AG09309 (cell line): ENCODE data around the gene MYLK.
"Not testable (repeated sequence)": the region's sequence is repeated elsewhere in the genome, so short reads cannot be mapped to it uniquely, and the experiment has no call there.

ENCODE experiments used
- DNase-seq: peaks from one replicate; pipeline ENCODE4 v3.0.0-alpha.2; 2010; ENCODE audit warnings: low read depth
- H3K4me3 ChIP-seq: 2 replicates; pipeline ENCODE4 v1.5.1; 2011; ENCODE audit warnings: mild to moderate bottlenecking, low read depth, low read length, moderate library complexity; ENCODE audit not compliant: control insufficient read depth
- CTCF ChIP-seq: IDR thresholded peaks from 2 replicates; pipeline ENCODE4 v1.5.1; 2011; ENCODE audit warnings: mild to moderate bottlenecking, low read depth, low read length, inconsistent platforms; ENCODE audit not compliant: insufficient read depth, control insufficient read depth; ENCODE audit errors: missing control alignments

MYLK gene

DNA sequence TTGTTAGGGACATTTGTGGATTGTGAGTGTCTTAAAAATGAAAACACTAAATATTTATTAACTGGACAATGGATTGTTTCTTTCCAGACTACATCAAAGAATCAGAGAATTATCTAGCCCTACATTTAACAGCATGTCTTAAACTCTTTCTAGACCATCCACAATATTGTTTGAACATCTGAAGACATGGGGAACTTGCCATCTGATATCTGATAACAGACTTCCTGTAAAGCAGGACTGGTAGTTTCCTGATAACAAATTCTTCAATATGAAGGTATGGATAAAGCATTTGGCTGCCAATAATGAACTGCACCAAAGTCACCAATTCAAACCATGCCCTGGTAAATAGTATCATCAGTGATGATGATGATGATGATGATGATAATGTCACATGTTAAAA, 273.1 kb downstream of the MYLK start:
- H3K4me3 ChIP-seq, result no peak overlapping the region
- TF ChIP-seq CTCF, result no peak
- no peak for DNase-seq

GRCh38 chr3:123610331-123610730, 273.8 kb downstream of the MYLK start:
- DNase-seq, result no peak
- TF ChIP-seq CTCF, result no peak
- H3K4me3 ChIP-seq, result no peak overlapping the region

- no peak for DNase-seq
- H3K4me3 ChIP-seq, result no peak overlapping the region
- no peak for TF ChIP-seq CTCF
Observed at GRCh38 chr3:123609063-123609462, 275.1 kb downstream of the MYLK start.

DNA sequence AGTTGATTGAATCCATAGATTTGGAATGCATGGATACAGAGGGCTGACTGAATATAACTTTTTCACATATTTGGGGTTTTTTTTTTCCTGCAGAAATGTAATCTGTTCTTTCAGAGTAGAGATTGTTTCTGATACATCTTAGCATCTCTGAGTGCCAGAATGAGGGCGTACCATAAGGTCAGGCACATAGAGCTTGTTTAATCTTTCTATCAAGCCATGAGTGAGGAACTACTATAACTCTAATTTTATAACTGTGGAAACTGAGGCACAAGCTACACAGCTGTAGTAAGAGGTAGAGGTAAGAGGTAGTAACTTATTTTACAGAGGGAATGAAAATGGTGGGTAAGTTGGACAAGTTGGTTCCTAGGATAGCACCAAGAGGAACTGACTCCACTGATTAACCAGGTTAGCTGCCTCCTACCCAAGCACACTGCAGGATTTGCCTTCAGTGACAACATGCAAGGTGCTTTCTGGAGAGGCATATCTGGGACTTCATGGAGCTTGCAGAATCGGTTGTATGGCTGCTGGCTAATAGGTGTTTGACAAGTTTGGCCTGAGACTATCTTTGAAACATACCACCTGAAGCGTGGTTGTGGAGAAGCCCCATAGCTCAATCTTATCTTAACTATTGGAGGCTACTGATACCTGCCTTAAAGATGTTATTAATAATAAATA, 275.7 kb downstream of the MYLK start:
- no peak for TF ChIP-seq CTCF
- no peak overlapping the region for H3K4me3 ChIP-seq
- no peak for DNase-seq

- no peak for TF ChIP-seq CTCF
- H3K4me3 ChIP-seq, result no peak overlapping the region
- DNase-seq, result no peak
Observed at GRCh38 chr3:123606527-123606926, 277.6 kb downstream of the MYLK start.

DNA sequence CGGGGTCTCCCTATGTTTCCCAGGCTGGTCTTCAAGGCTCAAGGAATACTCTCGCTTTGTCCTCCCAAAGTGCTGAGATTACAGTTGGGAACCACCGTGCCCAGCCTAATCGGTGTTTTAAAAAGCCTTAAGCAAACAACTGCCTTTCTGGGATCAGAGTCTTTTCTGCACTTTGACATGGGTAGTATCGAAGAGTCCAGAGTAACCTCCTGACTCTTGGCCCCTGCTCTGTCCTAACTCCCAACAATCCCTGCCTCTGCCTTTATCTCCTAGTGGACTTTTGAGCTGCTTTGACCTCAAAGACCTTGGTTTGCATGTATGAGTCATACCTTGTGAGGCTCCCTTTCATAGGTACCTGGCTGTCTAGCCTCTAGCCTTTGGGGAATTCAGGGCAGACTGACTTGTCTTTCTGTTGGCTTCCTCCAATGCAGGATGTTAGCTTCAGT, 278.3 kb downstream of the MYLK start:
- DNase-seq, result no peak
- TF ChIP-seq CTCF, result no peak
- H3K4me3 ChIP-seq, result no peak overlapping the region

GRCh38 chr3:123603153-123603552, 281.0 kb downstream of the MYLK start:
- DNase-seq, H3K4me3 ChIP-seq: not testable (repeated sequence)
